HG03520 (cell line): ENCODE data around the gene CDCP2.
"Not testable (repeated sequence)": the region's sequence is repeated elsewhere in the genome, so short reads cannot be mapped to it uniquely, and the experiment has no call there.

ENCODE experiments used
- ATAC-seq: cut with Tn5 transposase; IDR thresholded peaks from one replicate; pipeline ENCODE4 v1.9.1; 2021; ENCODE audit warnings: mild to moderate bottlenecking, moderate library complexity; ENCODE audit not compliant: unreplicated experiment

Gene CDCP2

DNA sequence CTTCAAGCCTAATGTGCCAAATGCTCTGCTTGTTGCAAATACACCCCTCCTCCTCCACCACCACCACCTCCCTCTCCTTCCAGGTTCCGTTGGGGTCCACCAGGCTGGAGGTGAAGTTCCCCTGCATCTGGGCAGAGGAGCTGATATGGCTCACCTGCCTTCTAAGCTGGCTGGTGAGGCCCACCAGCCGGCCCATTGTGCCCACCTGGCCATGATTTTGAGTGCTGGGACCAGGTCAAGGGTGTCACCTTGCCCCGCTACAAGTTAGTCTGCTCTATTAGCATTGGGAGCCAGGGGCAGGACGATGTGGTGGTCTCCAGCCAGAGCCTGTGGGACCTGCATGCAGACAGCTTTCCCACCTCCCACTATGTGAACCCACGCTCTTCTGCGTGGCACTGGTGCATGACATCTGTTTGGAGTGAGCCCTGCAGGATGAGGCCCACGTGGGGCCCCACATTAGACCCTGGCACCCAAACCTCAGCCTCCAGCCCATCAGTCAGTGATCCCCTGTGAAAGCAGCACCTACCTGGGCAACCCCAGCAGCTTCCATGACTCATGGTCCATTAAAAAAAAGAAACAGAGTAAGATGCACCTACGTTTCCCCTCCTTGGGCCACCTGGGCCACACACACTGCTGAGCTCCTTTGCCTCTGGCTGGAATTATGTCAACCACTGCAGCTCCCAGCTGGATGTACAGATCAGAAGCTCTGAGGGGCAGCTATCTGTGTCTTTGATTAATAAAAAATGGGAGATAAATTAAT is 15.6 kb upstream of the CDCP2 start:
- no peak for ATAC-seq

- ATAC-seq, result no peak
Observed at GRCh38 chr1:54167422-54168139, 14.8 kb upstream of the CDCP2 start.

- not testable (repeated sequence) for ATAC-seq
Observed at GRCh38 chr1:54166357-54166756, 13.6 kb upstream of the CDCP2 start.

GRCh38 chr1:54165146-54165545 is 12.3 kb upstream of the CDCP2 start:
- no peak for ATAC-seq

- ATAC-seq, result no peak
Observed at GRCh38 chr1:54163573-54163972, 10.8 kb upstream of the CDCP2 start.

DNA sequence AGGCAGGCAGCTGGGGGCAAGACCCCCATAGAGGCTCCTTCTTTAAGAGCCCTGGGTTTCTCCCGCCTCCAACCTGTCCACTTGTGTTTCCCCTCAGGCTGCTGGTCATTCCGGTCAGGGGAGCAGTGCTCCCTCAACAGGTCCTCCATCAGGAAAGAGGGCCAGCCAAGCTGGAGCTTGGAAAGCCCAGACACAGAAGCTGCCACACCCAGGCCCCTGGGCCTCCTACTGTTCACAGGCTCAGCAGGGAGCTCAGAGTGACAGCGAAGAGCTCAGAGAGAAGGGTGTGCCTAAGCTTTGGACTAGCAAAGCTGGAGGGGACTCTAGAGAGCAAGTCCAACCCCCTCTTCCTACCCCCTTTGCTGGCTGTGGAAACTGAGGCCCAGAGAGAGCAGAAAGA is 10.3 kb upstream of the CDCP2 start:
- ATAC-seq, result no peak

DNA sequence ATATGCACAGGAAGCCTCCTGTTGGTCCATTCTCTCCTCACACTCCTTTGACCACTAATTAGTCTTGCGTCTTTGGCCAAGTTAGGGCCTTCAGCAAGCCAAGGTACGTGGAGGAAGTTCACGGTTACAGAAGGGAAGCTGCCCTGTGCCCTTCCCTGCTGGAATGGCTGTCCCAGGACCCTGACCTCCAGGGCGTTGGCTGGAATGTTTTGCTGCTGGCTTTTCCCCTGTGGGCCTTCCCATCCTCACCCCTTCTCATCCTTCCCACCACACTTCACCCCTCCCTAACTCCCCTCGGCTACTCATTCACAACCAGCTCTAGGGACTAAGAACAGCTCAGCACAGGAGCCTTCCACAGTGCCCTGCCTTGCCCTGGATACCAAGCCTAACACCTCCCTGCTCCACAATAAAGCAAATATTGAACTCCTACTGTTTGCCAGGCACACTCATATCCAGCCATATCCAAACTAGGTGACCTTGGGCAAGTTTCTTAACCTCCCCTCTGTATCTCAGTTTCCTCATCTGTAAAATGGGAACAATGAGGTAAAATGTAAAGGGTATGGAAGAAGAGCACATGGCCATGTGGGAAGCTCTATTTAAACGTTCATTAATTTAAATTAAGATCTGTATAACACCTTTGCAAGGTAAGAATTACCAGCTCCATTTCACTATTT is 8.8 kb upstream of the CDCP2 start:
- no peak for ATAC-seq

DNA sequence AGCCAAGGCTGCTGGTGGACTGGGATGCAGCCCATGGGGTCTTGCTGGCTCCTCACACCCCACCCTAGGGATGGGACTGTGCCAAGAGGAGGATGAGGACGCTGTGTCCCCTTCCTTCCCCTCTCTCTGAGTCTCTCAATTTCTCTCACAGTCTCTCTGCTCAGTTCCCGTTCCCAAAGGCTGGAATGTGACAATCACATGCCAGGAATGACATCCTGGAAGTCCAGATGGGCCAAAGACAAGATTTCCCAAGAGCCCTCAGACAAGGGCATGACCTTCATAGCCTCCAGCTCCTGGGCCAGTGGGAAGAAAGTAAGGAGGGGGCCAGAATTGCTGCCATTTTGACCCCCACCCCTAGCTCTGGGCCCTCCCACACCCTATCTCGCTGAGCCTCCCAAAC is 7.6 kb upstream of the CDCP2 start:
- no peak for ATAC-seq

GRCh38 chr1:54159733-54160316 is 7.0 kb upstream of the CDCP2 start:
- ATAC-seq, result no peak

- ATAC-seq, result no peak
Observed at GRCh38 chr1:54158071-54158470, 5.3 kb upstream of the CDCP2 start.

GRCh38 chr1:54157401-54157800 is 4.6 kb upstream of the CDCP2 start:
- no peak for ATAC-seq

- ATAC-seq, result no peak
Observed at GRCh38 chr1:54156986-54157385, 4.2 kb upstream of the CDCP2 start.

DNA sequence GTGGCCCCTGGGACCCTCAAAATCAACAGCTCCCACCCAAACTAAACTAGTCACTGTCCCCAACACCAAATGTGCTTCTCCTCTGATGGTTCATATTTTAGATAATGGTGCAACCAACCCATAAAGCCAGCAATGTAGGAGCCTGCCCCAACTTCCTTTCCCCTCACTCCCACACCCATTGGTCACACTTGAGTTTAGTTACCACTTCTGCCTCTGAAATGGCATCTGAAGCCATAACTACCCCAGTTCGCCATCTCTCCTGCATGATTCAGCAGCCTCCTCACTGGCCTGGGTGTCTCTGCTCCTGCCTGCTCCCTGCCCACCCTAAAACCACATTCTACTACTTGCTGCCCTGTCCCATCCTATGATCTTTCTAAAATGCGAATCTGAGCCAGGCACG is 3.4 kb upstream of the CDCP2 start:
- no peak for ATAC-seq

DNA sequence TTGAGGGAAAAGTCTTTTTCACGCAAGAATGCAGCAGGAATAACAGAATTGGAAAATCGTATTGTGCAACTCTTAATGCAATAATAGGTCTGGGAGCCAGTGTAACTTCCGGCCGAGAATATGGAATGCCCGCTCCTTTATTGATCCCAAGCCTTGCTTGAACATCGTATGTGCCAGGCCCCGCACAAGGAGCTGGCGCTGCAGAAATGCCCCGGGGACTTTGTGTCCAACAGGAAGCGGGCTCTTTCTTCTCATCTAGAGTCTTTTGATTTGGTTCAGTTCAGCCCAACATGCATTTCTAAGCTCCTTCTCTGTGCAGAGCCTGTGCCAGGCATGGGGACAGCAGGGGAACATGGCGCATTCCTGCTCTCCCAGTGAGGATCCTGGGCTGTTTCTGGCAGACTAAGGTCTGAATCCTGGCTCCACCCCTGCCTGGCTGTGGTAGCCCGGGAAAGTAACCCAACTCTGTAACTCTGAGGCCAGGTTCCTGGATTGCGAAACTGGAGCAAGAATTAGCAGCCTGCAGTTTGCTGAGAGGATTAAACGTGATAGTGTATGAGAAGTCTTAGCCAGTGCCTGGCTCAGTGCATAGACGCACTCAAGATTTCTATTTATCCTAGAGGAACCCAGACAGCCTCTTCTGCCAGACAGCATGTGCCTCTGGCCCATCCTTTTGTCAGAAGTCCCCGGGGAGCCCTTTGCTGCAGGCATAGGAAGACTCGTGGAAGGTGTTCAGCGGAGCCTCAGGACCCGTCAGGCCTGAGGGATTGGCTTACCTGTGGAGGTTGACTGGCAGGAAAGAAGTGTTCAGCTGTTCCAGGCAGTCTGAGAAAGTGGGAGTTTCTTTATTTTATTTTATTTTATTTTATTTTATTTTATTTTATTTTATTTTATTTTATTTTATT is 987 bp upstream of the CDCP2 start:
- ATAC-seq, result no peak

GRCh38 chr1:54151013-54151412 is 1.8 kb downstream of the CDCP2 start:
- ATAC-seq, result no peak

DNA sequence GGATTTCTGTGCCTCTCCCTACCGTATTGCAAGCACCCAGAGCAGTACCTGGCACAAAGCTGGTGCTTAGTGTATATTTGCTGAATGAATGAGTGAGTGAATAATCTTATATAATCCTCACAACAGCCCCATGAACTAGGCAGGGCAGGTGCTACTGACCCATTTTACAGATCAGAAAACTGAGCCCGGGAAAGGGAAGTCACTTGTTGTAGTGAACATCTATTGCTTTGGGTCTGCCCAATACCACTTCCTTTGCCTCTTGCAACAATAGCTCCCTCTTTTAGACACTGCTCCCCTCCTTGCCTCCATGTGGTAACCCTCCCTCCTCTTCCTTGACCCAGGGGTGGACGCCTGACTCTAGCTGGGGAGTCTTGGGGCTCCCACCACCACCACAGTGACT is 3.1 kb downstream of the CDCP2 start:
- no peak for ATAC-seq

- no peak for ATAC-seq
Observed at GRCh38 chr1:54144366-54144765, 8.4 kb downstream of the CDCP2 start.

- ATAC-seq, result no peak
Observed at GRCh38 chr1:54142146-54142900, 10.5 kb downstream of the CDCP2 start.

DNA sequence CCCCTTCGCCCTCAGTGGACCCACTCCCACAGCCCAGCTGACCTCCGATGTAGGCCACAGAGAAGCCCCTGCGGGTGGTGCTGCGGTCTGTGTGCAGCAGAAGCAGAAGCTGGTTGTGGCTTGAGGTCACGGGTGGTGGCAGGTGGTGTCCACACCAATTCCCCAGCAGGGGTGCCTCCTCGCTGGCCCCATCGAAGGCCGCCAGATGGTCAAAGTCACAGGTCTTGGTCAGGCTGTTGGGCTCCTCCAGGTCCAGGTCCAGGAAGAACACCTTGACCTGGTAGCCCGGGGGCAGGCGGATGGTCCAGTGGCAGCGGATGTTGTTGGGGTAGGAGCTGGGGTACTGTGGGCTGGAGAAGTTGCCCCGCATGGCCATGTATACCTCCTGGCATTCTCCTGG is 13.1 kb downstream of the CDCP2 start:
- ATAC-seq, result no peak

- ATAC-seq, result no peak
Observed at GRCh38 chr1:54138994-54139393, 13.8 kb downstream of the CDCP2 start.
